Measurements from ENCODE around the gene SIRT3.

Gene SIRT3

GRCh38 chr11:207208-207862 lies 28.8 kb downstream of the SIRT3 start, which contains the start of the genes BET1L and RIC8A:
TSS of gene BET1L (minus strand) at chr11:207399. CDS start at chr11:207321, 78 bp downstream.
TSS of gene RIC8A (plus strand) at chr11:207708. CDS start at chr11:208855, 1,147 bp downstream.
- Histone ChIP-seq H3K79me2 (ENCODE audit: control insufficient read depth, insufficient read depth, low read length, unreplicated experiment) (peaks cover 66% of the 10 kb centered on the region), H3K27me3 (ENCODE audit: insufficient read depth, low read length) (no peaks in the 10 kb centered on the region), H2AFZ (ENCODE audit: low read length, unreplicated experiment) (peak within 1 kb of the TSS; percentile 45), H3K36me3 (ENCODE audit: insufficient read depth, low read length) (peaks cover 26% of the 10 kb centered on the region; the same call in 1 of the 2 replicates), H3K4me1 (ENCODE audit: control insufficient read depth, insufficient read depth, low read length, unreplicated experiment) (peaks cover 33% of the 10 kb centered on the region), H3K4me3 (ENCODE audit: low read depth, low read length) (peak within 1 kb of the TSS; percentile 91), H3K27ac (ENCODE audit: low read depth, low read length) (peak within 1 kb of the TSS; percentile 98)

- Histone ChIP-seq H3K36me3 (ENCODE audit: insufficient read depth, low read length) (peaks cover 20% of the 10 kb centered on the region; the same call in 1 of the 2 replicates), H3K27ac (ENCODE audit: low read depth, low read length) (peak overlapping the region; percentile 98)
These were observed 29.5 kb downstream of the SIRT3 start for GRCh38 chr11:206526-207207.

GRCh38 chr11:206002-206384 lies 30.1 kb downstream of the SIRT3 start:
- peaks cover 15% of the 10 kb centered on the region; the same call in 1 of the 2 replicates for H3K36me3 ChIP-seq (ENCODE audit: insufficient read depth, low read length)
- no peaks in the 10 kb centered on the region for H3K27me3 ChIP-seq (ENCODE audit: insufficient read depth, low read length)
- peak overlapping the region; percentile 91 for H3K4me3 ChIP-seq (ENCODE audit: low read depth, low read length)
- peaks cover 31% of the 10 kb centered on the region for H3K4me1 ChIP-seq (ENCODE audit: control insufficient read depth, insufficient read depth, low read length, unreplicated experiment)
- H3K79me2 ChIP-seq (ENCODE audit: control insufficient read depth, insufficient read depth, low read length, unreplicated experiment), result peaks cover 53% of the 10 kb centered on the region
- H3K27ac ChIP-seq (ENCODE audit: low read depth, low read length), result no peak overlapping the region
- no peak overlapping the region for H2AFZ ChIP-seq (ENCODE audit: low read length, unreplicated experiment)

More at GRCh38 chr11:206526-207207, 29.5 kb downstream of the SIRT3 start:
- Histone ChIP-seq H3K79me2 (ENCODE audit: control insufficient read depth, insufficient read depth, low read length, unreplicated experiment) (peaks cover 59% of the 10 kb centered on the region), H3K27me3 (ENCODE audit: insufficient read depth, low read length) (no peaks in the 10 kb centered on the region), H3K4me3 (ENCODE audit: low read depth, low read length) (peak overlapping the region; percentile 91), H2AFZ (ENCODE audit: low read length, unreplicated experiment) (no peak overlapping the region), H3K4me1 (ENCODE audit: control insufficient read depth, insufficient read depth, low read length, unreplicated experiment) (peaks cover 33% of the 10 kb centered on the region)

GRCh38 chr11:205221-206001 lies 30.7 kb downstream of the SIRT3 start:
- peaks cover 25% of the 10 kb centered on the region for H3K4me1 ChIP-seq (ENCODE audit: control insufficient read depth, insufficient read depth, low read length, unreplicated experiment)
- H3K79me2 ChIP-seq (ENCODE audit: control insufficient read depth, insufficient read depth, low read length, unreplicated experiment), result peaks cover 48% of the 10 kb centered on the region
- H3K27ac ChIP-seq (ENCODE audit: low read depth, low read length), result no peak overlapping the region
- H2AFZ ChIP-seq (ENCODE audit: low read length, unreplicated experiment), result no peak overlapping the region
- no peaks in the 10 kb centered on the region for H3K27me3 ChIP-seq (ENCODE audit: insufficient read depth, low read length)
- H3K4me3 ChIP-seq (ENCODE audit: low read depth, low read length), result peak overlapping the region; percentile 91
- peaks cover 9% of the 10 kb centered on the region; the same call in 1 of the 2 replicates for H3K36me3 ChIP-seq (ENCODE audit: insufficient read depth, low read length)

GRCh38 chr11:204587-205109 lies 31.5 kb downstream of the SIRT3 start:
- no peak overlapping the region for H3K4me3 ChIP-seq (ENCODE audit: low read depth, low read length)
- no peak overlapping the region for H2AFZ ChIP-seq (ENCODE audit: low read length, unreplicated experiment)
- peaks cover 40% of the 10 kb centered on the region for H3K79me2 ChIP-seq (ENCODE audit: control insufficient read depth, insufficient read depth, low read length, unreplicated experiment)
- no peak overlapping the region for H3K27ac ChIP-seq (ENCODE audit: low read depth, low read length)
- peaks cover 17% of the 10 kb centered on the region for H3K4me1 ChIP-seq (ENCODE audit: control insufficient read depth, insufficient read depth, low read length, unreplicated experiment)
- no peaks in the 10 kb centered on the region for H3K27me3 ChIP-seq (ENCODE audit: insufficient read depth, low read length)
- H3K36me3 ChIP-seq (ENCODE audit: insufficient read depth, low read length), result peaks cover 6% of the 10 kb centered on the region; the same call in 1 of the 2 replicates

GRCh38 chr11:203945-204586 lies 32.1 kb downstream of the SIRT3 start:
- peaks cover 13% of the 10 kb centered on the region for H3K4me1 ChIP-seq (ENCODE audit: control insufficient read depth, insufficient read depth, low read length, unreplicated experiment)
- no peak overlapping the region for H3K27ac ChIP-seq (ENCODE audit: low read depth, low read length)
- no peaks in the 10 kb centered on the region for H3K27me3 ChIP-seq (ENCODE audit: insufficient read depth, low read length)
- H3K4me3 ChIP-seq (ENCODE audit: low read depth, low read length), result no peak overlapping the region
- H3K36me3 ChIP-seq (ENCODE audit: insufficient read depth, low read length), result peaks cover 6% of the 10 kb centered on the region; the same call in 1 of the 2 replicates
- H2AFZ ChIP-seq (ENCODE audit: low read length, unreplicated experiment), result no peak overlapping the region
- peaks cover 34% of the 10 kb centered on the region for H3K79me2 ChIP-seq (ENCODE audit: control insufficient read depth, insufficient read depth, low read length, unreplicated experiment)

GRCh38 chr11:203056-203944 lies 32.8 kb downstream of the SIRT3 start:
- Histone ChIP-seq H3K27ac (ENCODE audit: low read depth, low read length) (no peak overlapping the region), H2AFZ (ENCODE audit: low read length, unreplicated experiment) (no peak overlapping the region), H3K4me1 (ENCODE audit: control insufficient read depth, insufficient read depth, low read length, unreplicated experiment) (peaks cover 13% of the 10 kb centered on the region), H3K4me3 (ENCODE audit: low read depth, low read length) (no peak overlapping the region), H3K79me2 (ENCODE audit: control insufficient read depth, insufficient read depth, low read length, unreplicated experiment) (peaks cover 28% of the 10 kb centered on the region), H3K27me3 (ENCODE audit: insufficient read depth, low read length) (no peaks in the 10 kb centered on the region), H3K36me3 (ENCODE audit: insufficient read depth, low read length) (peaks cover 6% of the 10 kb centered on the region; the same call in 1 of the 2 replicates)

- Histone ChIP-seq H3K79me2 (ENCODE audit: control insufficient read depth, insufficient read depth, low read length, unreplicated experiment) (peaks cover 24% of the 10 kb centered on the region), H2AFZ (ENCODE audit: low read length, unreplicated experiment) (no peak overlapping the region), H3K27me3 (ENCODE audit: insufficient read depth, low read length) (no peaks in the 10 kb centered on the region), H3K36me3 (ENCODE audit: insufficient read depth, low read length) (peaks cover 6% of the 10 kb centered on the region; the same call in 1 of the 2 replicates), H3K4me3 (ENCODE audit: low read depth, low read length) (no peak overlapping the region), H3K4me1 (ENCODE audit: control insufficient read depth, insufficient read depth, low read length, unreplicated experiment) (peaks cover 13% of the 10 kb centered on the region), H3K27ac (ENCODE audit: low read depth, low read length) (no peak overlapping the region)
These were observed 33.7 kb downstream of the SIRT3 start for GRCh38 chr11:202490-202889.

- H3K27ac ChIP-seq (ENCODE audit: low read depth, low read length), result no peak overlapping the region
- H3K27me3 ChIP-seq (ENCODE audit: insufficient read depth, low read length), result no peaks in the 10 kb centered on the region
- peaks cover 6% of the 10 kb centered on the region; the same call in 1 of the 2 replicates for H3K36me3 ChIP-seq (ENCODE audit: insufficient read depth, low read length)
- no peak overlapping the region for H2AFZ ChIP-seq (ENCODE audit: low read length, unreplicated experiment)
- H3K4me1 ChIP-seq (ENCODE audit: control insufficient read depth, insufficient read depth, low read length, unreplicated experiment), result peaks cover 13% of the 10 kb centered on the region
- peaks cover 22% of the 10 kb centered on the region for H3K79me2 ChIP-seq (ENCODE audit: control insufficient read depth, insufficient read depth, low read length, unreplicated experiment)
- H3K4me3 ChIP-seq (ENCODE audit: low read depth, low read length), result no peak overlapping the region
These were observed 34.2 kb downstream of the SIRT3 start for GRCh38 chr11:201966-202365.
